Breast epithelium (tissue), 4 donors: ENCODE measurements around the gene C16orf78. TPM values are rescaled to one million over a fixed set of nuclear protein-coding genes. Genes with fewer than 3 reads are reported as not detected.

Source experiments
- DNase-seq, 2 donors: peaks; one replicate each; pipeline ENCODE4 v3.0.0-alpha.2; 2019; ENCODE audit warnings: low spot score in 2 of 2
- H3K27ac ChIP-seq, 2 donors: fragments of 200-600 bp; sonication (generic) in 1 of 2; one replicate each; pipeline ENCODE4 v1.5.1; 2016 to 2019; ENCODE audit warnings: mild to moderate bottlenecking in 1 of 2
- H3K27me3 ChIP-seq, 2 donors: fragments of 200-600 bp; sonication (generic) in 1 of 2; one replicate each; pipeline versions ENCODE4 v1.5.1 to v1.6.0; 2017 to 2019; ENCODE audit warnings: control low read depth in 1 of 2, mild to moderate bottlenecking in 1 of 2
- H3K36me3 ChIP-seq: fragments of 200-600 bp; one replicate; pipeline ENCODE4 v1.5.1; 2019
- H3K4me1 ChIP-seq, 2 donors: fragments of 200-600 bp; sonication (generic); one replicate each; pipeline ENCODE4 v1.5.1; 2016 to 2019; ENCODE audit warnings: control low read depth in 1 of 2
- H3K4me3 ChIP-seq, 3 donors: fragments of 200-600 bp; sonication (generic); 1 replicate in 2 of 3; 2 replicates in 1 of 3; pipeline ENCODE4 v1.5.1; 2016 to 2019; ENCODE audit warnings: mild to moderate bottlenecking in 3 of 3, moderate library complexity in 2 of 3
- H3K9me3 ChIP-seq, 2 donors: fragments of 200-600 bp; sonication (generic) in 1 of 2; one replicate each; pipeline ENCODE4 v1.5.1; 2016 to 2019; ENCODE audit warnings: control low read depth in 1 of 2
- CTCF ChIP-seq, 3 donors: fragments of 450-650 bp; IDR thresholded peaks; one replicate each; pipeline ENCODE4 v1.5.1; 2016 to 2017; ENCODE audit warnings: antibody characterized with exemption in 3 of 3, mild to moderate bottlenecking in 3 of 3, moderate library complexity in 3 of 3
- POLR2A ChIP-seq: fragments of 450-650 bp; IDR thresholded peaks from one replicate; pipeline ENCODE4 v1.6.1; 2016; ENCODE audit warnings: antibody characterized with exemption, mild to moderate bottlenecking, moderate library complexity
- POLR2AphosphoS5 ChIP-seq, 3 donors: sonication (generic); formaldehyde crosslinking; IDR thresholded peaks; one replicate each; pipeline ENCODE4 v1.6.1; 2017; ENCODE audit warnings: antibody characterized with exemption in 3 of 3
- intact Hi-C: fragments of 100-400 bp; cut with DNase I; formaldehyde crosslinking; loops from one replicate; pipeline ENCODE4 v1.15.1; 2023; ENCODE audit warnings: low total_unique reads
- total RNA-seq, 3 donors: library from RNA; depleted of rRNA; stranded (reverse); fragments of >200 nt; gene quantifications; one replicate each; pipeline ENCODE4 v1.1.0, GENCODE V29; 2016

C16orf78 gene
- total RNA-seq, 3 donors from 2014 or later, result not detected

GRCh38 chr16:49332589-49333258 is 40.9 kb upstream of the C16orf78 start:
- no peak overlapping the region for H3K4me3 ChIP-seq
- H3K27ac ChIP-seq, result no peak overlapping the region
- no peaks in the 10 kb centered on the region for H3K9me3 ChIP-seq
- TF ChIP-seq CTCF (IDR thresholded peaks at IDR 0.05) (no peak), POLR2A (no peak), POLR2AphosphoS5 (IDR thresholded peaks at IDR 0.05) (no peak)
- H3K27me3 ChIP-seq, result peaks cover 0 to 5% of the 10 kb centered on the region in 2 donors
- intact Hi-C loops, result no loop called here
- no peaks in the 10 kb centered on the region for H3K4me1 ChIP-seq
- DNase-seq, result peak in 1 of 2 donors; percentile 46
- H3K36me3 ChIP-seq, result no peaks in the 10 kb centered on the region

- H3K27ac ChIP-seq, result no peak overlapping the region
- peaks cover 0 to 10% of the 10 kb centered on the region in 2 donors for H3K27me3 ChIP-seq
- no peaks in the 10 kb centered on the region for H3K4me1 ChIP-seq
- intact Hi-C loops, result no loop called here
- H3K36me3 ChIP-seq, result no peaks in the 10 kb centered on the region
- TF ChIP-seq POLR2AphosphoS5 (IDR thresholded peaks at IDR 0.05) (no peak), POLR2A (no peak), CTCF (IDR thresholded peaks at IDR 0.05) (no peak)
- no peak overlapping the region for H3K4me3 ChIP-seq
- no peak for DNase-seq
- H3K9me3 ChIP-seq, result no peaks in the 10 kb centered on the region
Observed at GRCh38 chr16:49333259-49333597, 40.4 kb upstream of the C16orf78 start.

- peaks cover 0 to 24% of the 10 kb centered on the region in 2 donors for H3K27me3 ChIP-seq
- TF ChIP-seq POLR2AphosphoS5 (IDR thresholded peaks at IDR 0.05), result no peak
- TF ChIP-seq POLR2A, result no peak
- TF ChIP-seq CTCF (IDR thresholded peaks at IDR 0.05), result no peak
- no peak overlapping the region for H3K4me3 ChIP-seq
- no peak for DNase-seq
- H3K27ac ChIP-seq, result no peak overlapping the region
- intact Hi-C loops, result no loop called here
- no peaks in the 10 kb centered on the region for H3K4me1 ChIP-seq
- H3K36me3 ChIP-seq, result no peaks in the 10 kb centered on the region
- H3K9me3 ChIP-seq, result no peaks in the 10 kb centered on the region
Observed at GRCh38 chr16:49335828-49336227, 37.8 kb upstream of the C16orf78 start.

GRCh38 chr16:49336581-49336980 is 37.0 kb upstream of the C16orf78 start:
- Histone ChIP-seq H3K4me3 (no peak overlapping the region), H3K27me3 (peaks cover 0 to 29% of the 10 kb centered on the region in 2 donors), H3K36me3 (no peaks in the 10 kb centered on the region), H3K9me3 (no peaks in the 10 kb centered on the region), H3K4me1 (no peaks in the 10 kb centered on the region), H3K27ac (no peak overlapping the region)
- intact Hi-C loops, result no loop called here
- DNase-seq, result no peak
- TF ChIP-seq POLR2AphosphoS5 (IDR thresholded peaks at IDR 0.05) (no peak), POLR2A (no peak)

GRCh38 chr16:49337814-49338350 is 35.7 kb upstream of the C16orf78 start:
- Histone ChIP-seq H3K27ac (no peak overlapping the region), H3K9me3 (no peaks in the 10 kb centered on the region), H3K27me3 (peaks cover 0 to 42% of the 10 kb centered on the region in 2 donors), H3K4me1 (no peaks in the 10 kb centered on the region), H3K36me3 (no peaks in the 10 kb centered on the region), H3K4me3 (no peak overlapping the region)
- no peak for DNase-seq
- intact Hi-C loops, result no loop called here
- TF ChIP-seq POLR2AphosphoS5 (IDR thresholded peaks at IDR 0.05), result no peak
- no peak for TF ChIP-seq CTCF (IDR thresholded peaks at IDR 0.05)
- TF ChIP-seq POLR2A, result no peak
